LNCAP (cell line): ENCODE results near the gene NKX1-1.

Experiments
- CTCF ChIP-seq: fragments of 450-650 bp; IDR thresholded peaks from 2 replicates; pipeline ENCODE4 v1.5.1; 2017; ENCODE audit warnings: mild to moderate bottlenecking

NKX1-1 gene

GRCh38 chr4:1403591-1404572 is 2.4 kb downstream of the NKX1-1 start:
- TF ChIP-seq CTCF: no peak

- no peak for TF ChIP-seq CTCF
These were observed 3.1 kb downstream of the NKX1-1 start for GRCh38 chr4:1403177-1403583.

GRCh38 chr4:1402516-1403091 is 3.6 kb downstream of the NKX1-1 start:
- TF ChIP-seq CTCF: no peak

- TF ChIP-seq CTCF: no peak
These were observed 4.2 kb downstream of the NKX1-1 start for GRCh38 chr4:1402021-1402515.

GRCh38 chr4:1401409-1402020 is 4.7 kb downstream of the NKX1-1 start:
- no peak for TF ChIP-seq CTCF

GRCh38 chr4:1400831-1401408 is 5.3 kb downstream of the NKX1-1 start:
- TF ChIP-seq CTCF: no peak

- no peak for TF ChIP-seq CTCF
These were observed 5.9 kb downstream of the NKX1-1 start for GRCh38 chr4:1400191-1400805.
